ENCODE results near the gene IFITM2. TPM values are rescaled to one million over a fixed set of nuclear protein-coding genes. Genes with fewer than 3 reads are reported as not detected.

The IFITM2 gene
- total and polyA plus RNA-seq, 2 donors from 2014 or later = 814 to 1,111 TPM

DNA sequence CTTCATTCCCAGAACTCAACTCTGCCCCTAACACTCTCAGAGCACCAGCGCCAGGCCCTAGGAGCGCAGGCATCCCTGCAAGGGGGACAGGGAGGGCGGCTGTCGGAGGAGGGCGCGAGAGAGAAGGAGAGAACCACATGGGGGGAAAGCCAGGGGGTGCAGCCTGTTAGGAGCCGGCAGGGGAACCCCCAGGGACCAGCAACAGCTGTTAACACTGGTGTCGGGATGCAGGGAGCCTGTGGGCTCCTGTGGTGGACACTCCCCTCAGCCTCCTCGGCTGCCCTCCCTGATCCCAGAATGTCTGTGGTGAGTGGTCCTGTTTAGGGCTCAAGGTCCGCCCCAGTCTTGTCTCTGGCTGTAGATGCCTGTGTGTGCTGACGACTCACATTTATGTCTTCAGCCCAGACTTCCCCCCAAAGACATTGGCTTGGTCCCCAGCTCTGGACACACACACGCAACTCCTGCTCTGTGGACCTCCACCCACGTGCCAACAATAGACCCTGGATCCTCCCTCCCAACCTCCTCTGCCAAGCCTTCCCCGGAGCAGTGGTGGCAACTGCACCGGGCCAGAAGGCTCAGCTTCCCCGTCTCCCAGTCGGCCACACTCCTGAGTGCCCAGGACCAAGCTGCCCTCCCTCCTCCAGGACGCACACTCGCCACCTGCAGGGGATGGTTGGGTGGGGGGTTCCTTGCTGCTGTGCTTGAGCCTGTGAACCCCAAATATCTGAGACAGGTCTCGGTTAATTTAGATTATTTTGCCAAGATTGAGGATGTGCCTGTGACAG lies 7.5 kb upstream of the IFITM2 start:
- intact Hi-C loops (cut with DNase I) = loop anchor here (10.0 kb wide), 1 partner anchor 55 kb away; no protein-coding TSS in a partner anchor
- no peak for FAIRE-seq

DNA sequence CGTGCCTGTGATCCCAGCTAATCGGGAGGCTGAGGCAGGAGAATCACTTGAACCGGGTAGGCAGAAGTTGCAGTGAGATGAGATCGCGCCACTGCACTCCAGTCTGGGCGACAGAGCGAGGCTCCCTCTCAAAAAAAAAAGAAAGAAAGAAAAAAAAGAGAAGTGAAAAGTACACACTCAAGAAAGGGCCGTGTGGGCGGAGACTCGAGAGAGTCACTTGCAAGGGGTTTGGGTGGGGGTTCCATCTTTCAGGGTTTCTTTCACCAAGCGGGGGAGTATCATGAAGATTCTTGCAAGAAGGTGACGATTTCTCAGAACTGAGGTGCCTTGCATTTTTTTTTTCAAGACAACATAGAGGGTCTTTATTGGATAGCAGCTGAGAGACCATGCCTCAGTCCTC lies 4.3 kb upstream of the IFITM2 start:
- intact Hi-C loops (cut with DNase I) = loop anchor here (10.0 kb wide), 1 partner anchor 51 kb away; no protein-coding TSS in a partner anchor
- Histone ChIP-seq H3K9ac (ENCODE audit: low read length in 3 of 3) (no peak overlapping the region), H3K36me3 (ENCODE audit: control insufficient read depth in 2 of 3, insufficient read depth in 3 of 3, low read length in 3 of 3) (no peaks in the 10 kb centered on the region), H3K9me3 (ENCODE audit: control insufficient read depth in 2 of 3, insufficient read depth in 1 of 3, low read length in 3 of 3) (no peaks in the 10 kb centered on the region), H3K4me3 (ENCODE audit: low read length in 3 of 3) (no peak overlapping the region), H3K4me1 (ENCODE audit: control insufficient read depth in 2 of 3, insufficient read depth in 2 of 3, low read depth in 1 of 3, low read length in 3 of 3) (peaks cover 0 to 12% (median 0%) of the 10 kb centered on the region in 3 donors), H3K27ac (ENCODE audit: low read depth in 2 of 2, low read length in 2 of 2) (no peak overlapping the region), H3K27me3 (ENCODE audit: control insufficient read depth, insufficient read depth, low read length) (no peaks in the 10 kb centered on the region)
- DNase-seq = no peak
- FAIRE-seq = no peak
- TF ChIP-seq, protein P1, sequence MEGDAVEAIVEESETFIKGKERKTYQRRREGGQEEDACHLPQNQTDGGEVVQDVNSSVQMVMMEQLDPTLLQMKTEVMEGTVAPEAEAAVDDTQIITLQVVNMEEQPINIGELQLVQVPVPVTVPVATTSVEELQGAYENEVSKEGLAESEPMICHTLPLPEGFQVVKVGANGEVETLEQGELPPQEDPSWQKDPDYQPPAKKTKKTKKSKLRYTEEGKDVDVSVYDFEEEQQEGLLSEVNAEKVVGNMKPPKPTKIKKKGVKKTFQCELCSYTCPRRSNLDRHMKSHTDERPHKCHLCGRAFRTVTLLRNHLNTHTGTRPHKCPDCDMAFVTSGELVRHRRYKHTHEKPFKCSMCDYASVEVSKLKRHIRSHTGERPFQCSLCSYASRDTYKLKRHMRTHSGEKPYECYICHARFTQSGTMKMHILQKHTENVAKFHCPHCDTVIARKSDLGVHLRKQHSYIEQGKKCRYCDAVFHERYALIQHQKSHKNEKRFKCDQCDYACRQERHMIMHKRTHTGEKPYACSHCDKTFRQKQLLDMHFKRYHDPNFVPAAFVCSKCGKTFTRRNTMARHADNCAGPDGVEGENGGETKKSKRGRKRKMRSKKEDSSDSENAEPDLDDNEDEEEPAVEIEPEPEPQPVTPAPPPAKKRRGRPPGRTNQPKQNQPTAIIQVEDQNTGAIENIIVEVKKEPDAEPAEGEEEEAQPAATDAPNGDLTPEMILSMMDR (IDR thresholded peaks at IDR 0.05; ENCODE audit: borderline replicate concordance, extremely low read depth, insufficient read depth) = no peak

More for the DNA sequence above, 7.5 kb upstream of the IFITM2 start:
- no peaks in the 10 kb centered on the region for H3K4me1 ChIP-seq (ENCODE audit: control insufficient read depth in 2 of 3, insufficient read depth in 2 of 3, low read depth in 1 of 3, low read length in 3 of 3)
- DNase-seq = peak in 4 of 5 donors; percentile 63 to 81 (median 75)
- no peaks in the 10 kb centered on the region for H3K9me3 ChIP-seq (ENCODE audit: control insufficient read depth in 2 of 3, insufficient read depth in 1 of 3, low read length in 3 of 3)
- TF ChIP-seq, protein P1 (IDR thresholded peaks at IDR 0.05; ENCODE audit: borderline replicate concordance, extremely low read depth, insufficient read depth) = no peak
- no peak overlapping the region for H3K27ac ChIP-seq (ENCODE audit: low read depth in 2 of 2, low read length in 2 of 2)
- H3K9ac ChIP-seq (ENCODE audit: low read length in 3 of 3) = no peak overlapping the region
- H3K4me3 ChIP-seq (ENCODE audit: low read length in 3 of 3) = no peak overlapping the region
- H3K36me3 ChIP-seq (ENCODE audit: control insufficient read depth in 2 of 3, insufficient read depth in 3 of 3, low read length in 3 of 3) = no peaks in the 10 kb centered on the region
- H3K27me3 ChIP-seq (ENCODE audit: control insufficient read depth, insufficient read depth, low read length) = no peaks in the 10 kb centered on the region

DNA sequence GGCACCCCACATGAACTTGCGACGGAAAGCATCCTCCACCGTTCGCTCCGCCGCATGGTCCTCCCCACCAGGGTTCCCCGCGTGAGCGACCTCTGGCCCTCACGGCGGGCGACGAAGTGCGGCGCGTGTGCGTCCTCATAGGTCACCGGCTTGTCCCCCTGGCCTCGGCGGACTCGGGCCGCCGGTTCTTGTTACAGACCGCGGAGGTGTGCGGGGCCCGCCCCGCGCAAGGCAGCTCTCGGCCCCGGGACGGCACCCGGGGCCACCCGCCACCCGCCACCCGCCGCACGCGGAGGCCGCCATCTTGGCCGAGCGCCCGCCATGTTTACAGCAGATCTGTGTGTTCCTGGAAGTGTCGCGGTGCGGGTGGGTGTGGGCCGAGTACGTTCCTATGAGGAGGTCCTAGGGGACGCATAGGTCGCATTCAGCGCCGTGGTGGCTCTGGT lies 3.5 kb upstream of the IFITM2 start:
- no peak for FAIRE-seq
- Histone ChIP-seq H3K4me1 (ENCODE audit: control insufficient read depth in 2 of 3, insufficient read depth in 2 of 3, low read depth in 1 of 3, low read length in 3 of 3) (peaks cover 0 to 12% (median 0%) of the 10 kb centered on the region in 3 donors), H3K4me3 (ENCODE audit: low read length in 3 of 3) (no peak overlapping the region), H3K27ac (ENCODE audit: low read depth in 2 of 2, low read length in 2 of 2) (no peak overlapping the region), H3K36me3 (ENCODE audit: control insufficient read depth in 2 of 3, insufficient read depth in 3 of 3, low read length in 3 of 3) (no peaks in the 10 kb centered on the region), H3K9ac (ENCODE audit: low read length in 3 of 3) (no peak overlapping the region), H3K9me3 (ENCODE audit: control insufficient read depth in 2 of 3, insufficient read depth in 1 of 3, low read length in 3 of 3) (no peaks in the 10 kb centered on the region), H3K27me3 (ENCODE audit: control insufficient read depth, insufficient read depth, low read length) (no peaks in the 10 kb centered on the region)
- TF ChIP-seq, protein P1 (IDR thresholded peaks at IDR 0.05; ENCODE audit: borderline replicate concordance, extremely low read depth, insufficient read depth) = no peak
- intact Hi-C loops (cut with DNase I) = loop anchor here (10.0 kb wide), 1 partner anchor 51 kb away; no protein-coding TSS in a partner anchor
- DNase-seq = peak in 1 of 5 donors; percentile 79

All from kidney (tissue), 14 donors.